GM12873 (cell line): ENCODE measurements around the gene NKAIN2.

Source experiments
- CTCF ChIP-seq: IDR thresholded peaks from 2 replicates; pipeline ENCODE4 v1.5.1; 2012; ENCODE audit warnings: low read depth, mild to moderate bottlenecking, moderate library complexity, low read length, control low read depth; ENCODE audit not compliant: insufficient read depth; ENCODE audit errors: missing control alignments

Gene NKAIN2

GRCh38 chr6:124798942-124799496, 995.4 kb downstream of the NKAIN2 start:
- TF ChIP-seq CTCF, result no peak

GRCh38 chr6:124799638-124800037, 996.0 kb downstream of the NKAIN2 start:
- TF ChIP-seq CTCF, result no peak

GRCh38 chr6:124800222-124800621, 996.6 kb downstream of the NKAIN2 start:
- TF ChIP-seq CTCF, result no peak

- no peak for TF ChIP-seq CTCF
Measured at GRCh38 chr6:124812067-124812466, 1008.4 kb downstream of the NKAIN2 start.

- TF ChIP-seq CTCF, result no peak
Measured at GRCh38 chr6:124819346-124819745, 1015.7 kb downstream of the NKAIN2 start.

- TF ChIP-seq CTCF, result no peak
Measured at GRCh38 chr6:124822204-124822613, 1018.5 kb downstream of the NKAIN2 start.

- TF ChIP-seq CTCF, result no peak
Measured at GRCh38 chr6:124822721-124823120, 1019.1 kb downstream of the NKAIN2 start.
